K562 (cell line): Measurements from ENCODE around the gene CALY. TPM values are rescaled to one million over a fixed set of nuclear protein-coding genes. Genes with fewer than 3 reads are reported as not detected.

ENCODE experiments used
- CBFA2T2 ChIP-seq: fragments of 450-650 bp; conservative IDR thresholded peaks from 2 replicates; pipeline ENCODE4 v1.6.1; 2017; ENCODE audit warnings: mild to moderate bottlenecking
- CXXC5 ChIP-seq: fragments of 250-450 bp; sonication (Bioruptor Pico); IDR thresholded peaks from 2 replicates; pipeline ENCODE4 v1.8.0; 2022; ENCODE audit warnings: inconsistent platforms, mild to moderate bottlenecking, moderate library complexity
- HNRNPUL1 ChIP-seq: fragments of 200-400 bp; formaldehyde crosslinking; IDR thresholded peaks from 2 replicates; pipeline ENCODE4 v1.6.1; 2017; ENCODE audit warnings: low read length
- MTA3 ChIP-seq: fragments of 450-650 bp; formaldehyde crosslinking; IDR thresholded peaks from 2 replicates; pipeline ENCODE4 v1.6.1; 2017; ENCODE audit warnings: mild to moderate bottlenecking, borderline replicate concordance
- MXI1 ChIP-seq: IDR thresholded peaks from 2 replicates; pipeline ENCODE4 v1.6.1; 2011; ENCODE audit warnings: low read depth, mild to moderate bottlenecking, improper control_type of control experiment, low read length
- NFE2L1 ChIP-seq: fragments of 450-650 bp; IDR thresholded peaks from 2 replicates; pipeline ENCODE4 v1.6.1; 2016; ENCODE audit warnings: missing genetic modification characterization, low read depth, mild to moderate bottlenecking, missing compliant biosample characterization, moderate library complexity, borderline replicate concordance
- NONO ChIP-seq, 2 experiments: fragments of 200-400 bp in 1 of 2; fragments of 450-650 bp in 1 of 2; formaldehyde crosslinking in 1 of 2; IDR thresholded peaks; 2 replicates each; pipeline ENCODE4 v1.6.1; 2017; ENCODE audit warnings: low read depth in 2 of 2, mild to moderate bottlenecking in 2 of 2, moderate library complexity in 2 of 2, low read length in 1 of 2
- NR2C2 ChIP-seq, 2 experiments: fragments of 200-800 bp in 1 of 2; sonication (Bioruptor generic) in 1 of 2; sonication (generic) in 1 of 2; formaldehyde crosslinking in 1 of 2; IDR thresholded peaks; 2 replicates each; pipeline versions ENCODE4 v1.6.1 to v1.8.0; 2016 to 2022; ENCODE audit warnings: mild to moderate bottlenecking in 1 of 2, missing compliant biosample characterization in 1 of 2, missing genetic modification characterization in 1 of 2, missing genetic modification reagents in 1 of 2
- PHF20 ChIP-seq: fragments of 450-650 bp; IDR thresholded peaks from 2 replicates; pipeline ENCODE4 v1.6.1; 2018; ENCODE audit not compliant: partially characterized antibody
- RBBP5 ChIP-seq: fragments of 200-600 bp; sonication (generic); IDR thresholded peaks from 2 replicates; pipeline ENCODE4 v1.6.1; 2012; ENCODE audit warnings: borderline replicate concordance, mild to moderate bottlenecking, low read length, control low read depth, inconsistent platforms; ENCODE audit not compliant: insufficient read depth, poor library complexity, severe bottlenecking
- SIRT6 ChIP-seq: IDR thresholded peaks from one replicate; pipeline ENCODE4 v1.6.1; 2012; ENCODE audit warnings: low read depth, mild to moderate bottlenecking, control low read depth, inconsistent platforms, low read length, moderate library complexity
- TAF1 ChIP-seq: IDR thresholded peaks from 2 replicates; pipeline ENCODE4 v1.6.1; 2011; ENCODE audit warnings: mild to moderate bottlenecking, low read length, moderate library complexity; ENCODE audit not compliant: insufficient read depth, control insufficient read depth, severe bottlenecking; ENCODE audit errors: extremely low read depth
- TCF7 ChIP-seq: sonication (generic); IDR thresholded peaks from 2 replicates; pipeline ENCODE4 v1.6.1; 2016; ENCODE audit warnings: antibody characterized with exemption, borderline replicate concordance
- ZBTB7A ChIP-seq: IDR thresholded peaks from 2 replicates; pipeline ENCODE4 v1.6.1; 2011; ENCODE audit warnings: low read depth, mild to moderate bottlenecking, low read length, moderate library complexity, borderline replicate concordance; ENCODE audit not compliant: control insufficient read depth
- polyA plus RNA-seq, 8 experiments: library from polyadenylated mRNA; depleted of rRNA in 4 of 8; stranded (reverse) in 5 of 8; unstranded in 3 of 8; fragments of >200 nt; fragmentation: Nextera tagmentation in 2 of 8; fragmentation: Illumina TruSeq in 1 of 8; extraction: Ambion mirVana in 2 of 8; extraction: Trizol in 1 of 8; gene quantifications; 2 replicates each; pipeline versions ENCODE4 v1.2.1 to v1.2.3, GENCODE V29; 2011 to 2014; ENCODE audit warnings: inconsistent platforms in 1 of 8, missing spikeins in 1 of 8
- total RNA-seq, 7 experiments: library from RNA; depleted of rRNA in 6 of 7; stranded (reverse); fragments of >200 nt in 6 of 7; fragmentation: Illumina TruSeq in 2 of 7; extraction: Trizol in 2 of 7; gene quantifications; 2 replicates each; pipeline versions ENCODE4 v1.2.1 to v1.2.3, GENCODE V29; 2011 to 2021; ENCODE audit warnings: low replicate concordance in 1 of 7
- TF ChIP-seq, protein P1 (sequence below): fragments of 450-650 bp; IDR thresholded peaks from 2 replicates; pipeline ENCODE4 v1.6.1; 2017; ENCODE audit warnings: antibody characterized with exemption, mild to moderate bottlenecking
- TF ChIP-seq, protein P2 (sequence below), 2 experiments: IDR thresholded peaks; 2 replicates each; pipeline ENCODE4 v1.6.1; 2011; ENCODE audit warnings: borderline replicate concordance in 1 of 2, control low read depth in 1 of 2, low read depth in 1 of 2, low read length in 1 of 2, mild to moderate bottlenecking in 1 of 2, mixed read lengths in 1 of 2, moderate library complexity in 1 of 2; ENCODE audit not compliant: insufficient read depth in 1 of 2, insufficient read length in 1 of 2, poor library complexity in 1 of 2, severe bottlenecking in 1 of 2; ENCODE audit errors: extremely low read depth in 1 of 2
- TF ChIP-seq, protein P3 (sequence below): sonication (generic); formaldehyde crosslinking; IDR thresholded peaks from 2 replicates; pipeline ENCODE4 v1.8.1; 2023; ENCODE audit warnings: mild to moderate bottlenecking, missing genetic modification reagents, moderate library complexity

CALY gene
- total and polyA plus RNA-seq, 9 of the 15 experiments (the other 6 are each of a cell fraction or from before 2014, with no cell fraction given) = not detected

- TF ChIP-seq, protein P1, sequence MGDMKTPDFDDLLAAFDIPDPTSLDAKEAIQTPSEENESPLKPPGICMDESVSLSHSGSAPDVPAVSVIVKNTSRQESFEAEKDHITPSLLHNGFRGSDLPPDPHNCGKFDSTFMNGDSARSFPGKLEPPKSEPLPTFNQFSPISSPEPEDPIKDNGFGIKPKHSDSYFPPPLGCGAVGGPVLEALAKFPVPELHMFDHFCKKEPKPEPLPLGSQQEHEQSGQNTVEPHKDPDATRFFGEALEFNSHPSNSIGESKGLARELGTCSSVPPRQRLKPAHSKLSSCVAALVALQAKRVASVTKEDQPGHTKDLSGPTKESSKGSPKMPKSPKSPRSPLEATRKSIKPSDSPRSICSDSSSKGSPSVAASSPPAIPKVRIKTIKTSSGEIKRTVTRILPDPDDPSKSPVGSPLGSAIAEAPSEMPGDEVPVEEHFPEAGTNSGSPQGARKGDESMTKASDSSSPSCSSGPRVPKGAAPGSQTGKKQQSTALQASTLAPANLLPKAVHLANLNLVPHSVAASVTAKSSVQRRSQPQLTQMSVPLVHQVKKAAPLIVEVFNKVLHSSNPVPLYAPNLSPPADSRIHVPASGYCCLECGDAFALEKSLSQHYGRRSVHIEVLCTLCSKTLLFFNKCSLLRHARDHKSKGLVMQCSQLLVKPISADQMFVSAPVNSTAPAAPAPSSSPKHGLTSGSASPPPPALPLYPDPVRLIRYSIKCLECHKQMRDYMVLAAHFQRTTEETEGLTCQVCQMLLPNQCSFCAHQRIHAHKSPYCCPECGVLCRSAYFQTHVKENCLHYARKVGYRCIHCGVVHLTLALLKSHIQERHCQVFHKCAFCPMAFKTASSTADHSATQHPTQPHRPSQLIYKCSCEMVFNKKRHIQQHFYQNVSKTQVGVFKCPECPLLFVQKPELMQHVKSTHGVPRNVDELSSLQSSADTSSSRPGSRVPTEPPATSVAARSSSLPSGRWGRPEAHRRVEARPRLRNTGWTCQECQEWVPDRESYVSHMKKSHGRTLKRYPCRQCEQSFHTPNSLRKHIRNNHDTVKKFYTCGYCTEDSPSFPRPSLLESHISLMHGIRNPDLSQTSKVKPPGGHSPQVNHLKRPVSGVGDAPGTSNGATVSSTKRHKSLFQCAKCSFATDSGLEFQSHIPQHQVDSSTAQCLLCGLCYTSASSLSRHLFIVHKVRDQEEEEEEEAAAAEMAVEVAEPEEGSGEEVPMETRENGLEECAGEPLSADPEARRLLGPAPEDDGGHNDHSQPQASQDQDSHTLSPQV = no peak
- TF ChIP-seq NR2C2 (CRISPR knock-in tag; IDR thresholded peaks at IDR 0.05) (no peak), NR2C2 (tag; IDR thresholded peaks at IDR 0.05) (peak; percentile 46; the same call in 1 of the 2 replicates), MTA3 (no peak), NONO (IDR thresholded peaks at IDR 0.05; ENCODE audit: low read depth in 2 of 2, low read length in 1 of 2) (peak in 1 of 2 experiments; percentile 72; a peak in 1 of 4 replicates), TAF1 (peak; percentile 48), TCF7 (no peak), CXXC5 (peak; percentile 31), SIRT6 (no peak), PHF20 (peak; percentile 44), CBFA2T2 (no peak), ZBTB7A (peak; percentile 90; the same call in 1 of the 2 replicates), RBBP5 (peak; percentile 41), NFE2L1 (tag) (no peak), MXI1 (peak; percentile 45; the same call in 1 of the 2 replicates), HNRNPUL1 (no peak)
- TF ChIP-seq, protein P2, sequence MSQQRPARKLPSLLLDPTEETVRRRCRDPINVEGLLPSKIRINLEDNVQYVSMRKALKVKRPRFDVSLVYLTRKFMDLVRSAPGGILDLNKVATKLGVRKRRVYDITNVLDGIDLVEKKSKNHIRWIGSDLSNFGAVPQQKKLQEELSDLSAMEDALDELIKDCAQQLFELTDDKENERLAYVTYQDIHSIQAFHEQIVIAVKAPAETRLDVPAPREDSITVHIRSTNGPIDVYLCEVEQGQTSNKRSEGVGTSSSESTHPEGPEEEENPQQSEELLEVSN (IDR thresholded peaks at IDR 0.05; ENCODE audit: borderline replicate concordance in 1 of 2, extremely low read depth in 1 of 2, insufficient read depth in 1 of 2, insufficient read length in 1 of 2, low read depth in 1 of 2, low read length in 1 of 2, poor library complexity in 1 of 2, severe bottlenecking in 1 of 2) = peak in 1 of 2 experiments; percentile 54
- TF ChIP-seq, protein P3, sequence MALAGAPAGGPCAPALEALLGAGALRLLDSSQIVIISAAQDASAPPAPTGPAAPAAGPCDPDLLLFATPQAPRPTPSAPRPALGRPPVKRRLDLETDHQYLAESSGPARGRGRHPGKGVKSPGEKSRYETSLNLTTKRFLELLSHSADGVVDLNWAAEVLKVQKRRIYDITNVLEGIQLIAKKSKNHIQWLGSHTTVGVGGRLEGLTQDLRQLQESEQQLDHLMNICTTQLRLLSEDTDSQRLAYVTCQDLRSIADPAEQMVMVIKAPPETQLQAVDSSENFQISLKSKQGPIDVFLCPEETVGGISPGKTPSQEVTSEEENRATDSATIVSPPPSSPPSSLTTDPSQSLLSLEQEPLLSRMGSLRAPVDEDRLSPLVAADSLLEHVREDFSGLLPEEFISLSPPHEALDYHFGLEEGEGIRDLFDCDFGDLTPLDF (CRISPR knock-in tag) = no peak
These were observed 36.7 kb upstream of the CALY start, which contains the start of gene ECHS1 (continued) for GRCh38 chr10:133373174-133374090.
